Heart right ventricle (tissue), 16 donors: ENCODE results near the gene PXDN. TPM values are rescaled to one million over a fixed set of nuclear protein-coding genes. Genes with fewer than 3 reads are reported as not detected.

ENCODE experiments used
- ATAC-seq, 8 donors: fragments of 200-7000 bp; cut with Tn5 transposase; one replicate each; pipeline ENCODE4 v1.9.1; 2020; ENCODE audit warnings: mild to moderate bottlenecking in 8 of 8, moderate library complexity in 8 of 8, moderate number of reproducible peaks in 1 of 8
- DNase-seq, 2 donors: peaks; one replicate each; pipeline ENCODE4 v3.0.0-alpha.2; 2020
- H3K27ac ChIP-seq, 10 donors: fragments of 200-600 bp; sonication (generic) in 2 of 10; one replicate each; pipeline versions ENCODE4 v1.5.0 to v1.8.0; 2020 to 2022; ENCODE audit warnings: mild to moderate bottlenecking in 3 of 10
- H3K27me3 ChIP-seq, 7 donors: fragments of 200-600 bp; one replicate each; pipeline ENCODE4 v1.8.0; 2021 to 2022; ENCODE audit warnings: mild to moderate bottlenecking in 2 of 7
- H3K36me3 ChIP-seq, 9 donors: fragments of 200-600 bp; sonication (generic) in 1 of 9; one replicate each; pipeline versions ENCODE4 v1.5.0 to v1.8.0; 2020 to 2022; ENCODE audit warnings: mild to moderate bottlenecking in 2 of 9
- H3K4me1 ChIP-seq, 9 donors: fragments of 200-600 bp; sonication (generic) in 1 of 9; one replicate each; pipeline versions ENCODE4 v1.5.0 to v1.8.0; 2020 to 2022; ENCODE audit warnings: mild to moderate bottlenecking in 4 of 9
- H3K4me3 ChIP-seq, 10 donors: fragments of 200-600 bp; sonication (generic) in 2 of 10; one replicate each; pipeline versions ENCODE4 v1.5.0 to v1.8.0; 2020 to 2022; ENCODE audit warnings: mild to moderate bottlenecking in 7 of 10, moderate library complexity in 2 of 10
- H3K9me3 ChIP-seq, 11 donors: fragments of 200-600 bp in 10 of 11; sonication (generic) in 2 of 11; one replicate each; pipeline versions ENCODE4 v1.5.0 to v1.8.0; 2013 to 2022; ENCODE audit warnings: mild to moderate bottlenecking in 2 of 11, control low read depth in 1 of 11, moderate library complexity in 1 of 11
- CTCF ChIP-seq, 9 donors: fragments of 200-600 bp; sonication (generic) in 2 of 9; IDR thresholded peaks; one replicate each; pipeline versions ENCODE4 v1.5.0 to v1.8.0; 2021 to 2022; ENCODE audit warnings: antibody characterized with exemption in 9 of 9, mild to moderate bottlenecking in 5 of 9, moderate library complexity in 1 of 9
- WGBS, 2 donors: extraction: QIAGEN DNeasy Blood & Tissue Kit; methylation state at CpG; one replicate each; pipeline ENCODE4 v1.1.7; 2013; ENCODE audit warnings: inconsistent platforms in 1 of 2; 5-methylcytosine and 5-hydroxymethylcytosine counted together
- intact Hi-C, 10 donors: fragments of 100-400 bp; cut with DNase I; formaldehyde crosslinking; loops; one replicate each; pipeline versions ENCODE4 v1.11.1 to v1.14.2; 2022
- polyA plus RNA-seq, 2 donors: library from polyadenylated mRNA; stranded (reverse); fragments of 200-250 nt; gene quantifications; one replicate each; pipeline ENCODE4 v1.2.3, GENCODE V29; 2013
- total RNA-seq, 10 donors: library from RNA; stranded (reverse); fragmentation: NEBNext Ultra II Directional in 3 of 10; extraction: Animal tissue kit (Norgen Biotek cat#: 25700) in 3 of 10; gene quantifications; one replicate each; pipeline versions ENCODE4 v1.2.1 to v1.2.4, GENCODE V29; 2021 to 2023
- donor health status: Arrhythmogenic right ventricular cardiomyopathy.
- donor health status: ischemic (EF 13 %, LVEDD 7.1; RV severe dilation, severe dysfunction).
- donor health status: healthy with polysubstance abuse.
- donor health status: DM: no; HTN: yes; CAD: no.
- donor health status: DM: no; HTN: no; CAD: no.
- donor health status: ischemic (EF 25% LVEDD 6.9; RV normal size, moderate dysfunction).
- donor health status: ischemic (EF 25% LVEDD 5.7; RV mildly dilated, moderate dysfunction).
- donor health status: healthy.
- donor health status: DM: yes; HTN: yes; CAD: no.
- donor health status: Ischemic cardiomyopathy.
- donor health status: ischemic (EF 35%, LVEDD 5.7; RV mildly dilated, moderate dysfunction).
- donor health status: nonischemic (EF 11% LVEDD 7.7; RV severe dilation, severe dysfunction).
- donor health status: DM: yes; HTN: yes; CAD: no.
- donor health status: PGD.
- donor health status: ischemic (EF 29% LVEDD 5.4; RV normal size, mild dysfunction).
- donor health status: nonischemic (EF 23%, LVEDD 6.1; RV moderate dilation, normal function).

The PXDN gene
- total and polyA plus RNA-seq, 12 donors, result 7.8 to 65.0 (median 18.9) TPM

DNA sequence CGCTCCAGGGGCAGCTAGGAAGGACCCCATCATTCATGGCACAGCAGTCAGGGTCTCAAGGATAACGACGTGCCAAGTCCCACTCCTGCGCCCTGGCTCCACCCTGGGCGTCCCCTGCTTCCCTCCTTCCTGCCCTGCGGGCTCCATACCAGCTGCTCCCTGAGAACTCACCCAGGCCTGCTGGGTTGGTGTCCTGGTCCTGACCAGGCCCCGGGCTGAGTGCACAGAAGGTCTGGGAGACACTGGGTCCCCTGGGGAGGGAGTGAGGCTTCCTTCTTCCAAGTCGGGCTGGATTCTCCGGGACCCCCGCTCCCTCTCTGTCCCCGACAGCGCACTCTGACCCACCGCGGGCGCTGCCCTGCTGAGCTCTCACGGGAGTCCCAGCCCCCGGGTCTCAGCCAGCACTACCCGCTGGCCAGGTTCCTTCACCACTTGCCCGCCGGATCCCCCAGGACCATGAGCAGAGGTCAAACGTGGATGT, 160.2 kb downstream of the PXDN start:
- no peak overlapping the region for H3K27ac ChIP-seq
- TF ChIP-seq CTCF (IDR thresholded peaks at IDR 0.05), result no peak
- ATAC-seq (peak in 1 of 8 donors; percentile 31), DNase-seq (no peak)
- H3K27me3 ChIP-seq, result peaks cover 0 to 10% (median 0%) of the 10 kb centered on the region in 7 donors
- no peak overlapping the region for H3K4me3 ChIP-seq
- no peaks in the 10 kb centered on the region for H3K36me3 ChIP-seq
- peaks cover 0 to 13% (median 2%) of the 10 kb centered on the region in 9 donors for H3K4me1 ChIP-seq
- intact Hi-C loops, result no loop called here
- H3K9me3 ChIP-seq, result no peaks in the 10 kb centered on the region
- 94 to 95% methylated on average over 21 of the region's 21 CpGs for WGBS, 2 donors

DNA sequence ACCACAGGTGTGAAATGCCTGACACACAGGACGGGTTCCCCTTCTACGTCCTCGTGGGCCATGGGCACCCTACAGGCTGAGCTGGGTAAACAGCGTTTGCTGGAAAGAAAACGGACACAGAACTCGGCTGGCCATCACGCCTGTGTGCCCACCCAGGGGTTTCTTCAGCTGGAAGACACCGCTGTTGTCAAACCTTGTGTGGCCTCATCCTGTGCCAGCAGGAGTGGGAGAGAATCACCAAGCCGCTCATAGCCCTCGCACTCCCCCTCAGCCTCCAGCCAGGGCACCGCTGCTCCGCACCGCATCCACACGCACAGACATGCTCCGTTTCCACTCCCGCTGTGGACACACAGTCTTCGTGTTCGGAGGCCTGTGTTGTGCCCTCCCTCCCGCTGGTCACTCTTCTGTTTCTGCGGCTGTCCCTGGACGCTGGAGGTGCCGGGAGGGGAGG, 161.4 kb downstream of the PXDN start:
- DNase-seq, result no peak
- intact Hi-C loops, result no loop called here

DNA sequence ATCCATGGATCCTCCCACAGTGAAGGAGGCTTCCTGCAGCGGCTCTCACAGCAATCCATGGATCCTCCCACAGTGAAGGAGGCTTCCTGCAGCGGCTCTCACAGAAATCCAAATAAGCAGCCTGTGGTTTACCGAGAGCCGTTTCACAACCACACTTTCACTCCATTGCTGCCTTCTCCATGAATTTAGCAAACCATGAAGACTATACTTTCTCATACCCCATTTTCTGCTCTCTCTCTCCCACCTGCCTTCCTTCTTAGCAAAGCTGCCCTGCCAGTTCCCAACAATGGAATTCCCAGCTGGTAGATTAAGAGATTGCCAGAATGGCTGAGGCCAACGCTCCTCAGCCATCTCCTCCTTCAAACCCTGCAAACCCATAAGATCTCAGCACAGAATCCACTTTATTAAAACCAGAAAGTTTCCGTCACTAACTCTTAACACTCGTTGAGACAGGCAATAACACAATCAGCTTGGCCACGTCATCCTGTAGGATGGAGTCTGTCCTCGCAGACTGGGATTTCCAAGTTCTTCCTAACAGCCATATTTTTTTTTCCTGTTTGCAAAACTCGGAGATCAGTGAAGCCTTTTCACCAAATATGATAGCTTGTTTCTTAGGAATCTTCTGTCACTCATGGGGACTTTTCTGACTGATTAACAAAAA, 162.2 kb downstream of the PXDN start:
- no peak for TF ChIP-seq CTCF (IDR thresholded peaks at IDR 0.05)
- intact Hi-C loops, result no loop called here
- no peak for DNase-seq
- Histone ChIP-seq H3K27me3 (peaks cover 0 to 10% (median 0%) of the 10 kb centered on the region in 7 donors), H3K4me3 (peak overlapping the region in 2 of 10 donors; percentile 13 to 18), H3K36me3 (no peaks in the 10 kb centered on the region), H3K4me1 (peaks cover 0 to 13% (median 0%) of the 10 kb centered on the region in 9 donors), H3K9me3 (no peaks in the 10 kb centered on the region), H3K27ac (peak overlapping the region in 6 of 10 donors; percentile 8 to 80 (median 60))
- no peak for ATAC-seq
- 56 to 62% methylated on average over 10 of the region's 10 CpGs for WGBS, 2 donors

More for the DNA sequence above, 161.4 kb downstream of the PXDN start:
- no peak for TF ChIP-seq CTCF (IDR thresholded peaks at IDR 0.05)
- peaks cover 0 to 10% (median 0%) of the 10 kb centered on the region in 7 donors for H3K27me3 ChIP-seq
- H3K4me1 ChIP-seq, result peaks cover 0 to 13% (median 0%) of the 10 kb centered on the region in 9 donors
- no peak for ATAC-seq
- no peaks in the 10 kb centered on the region for H3K36me3 ChIP-seq
- H3K9me3 ChIP-seq, result no peaks in the 10 kb centered on the region
- no peak overlapping the region for H3K27ac ChIP-seq
- WGBS, 2 donors, result 91% methylated on average over 22 of the region's 22 CpGs
- H3K4me3 ChIP-seq, result no peak overlapping the region
